HEK293 (cell line): ENCODE results near the gene CDKAL1.

Experiments used
- CTCF ChIP-seq: fragments of 450-650 bp; formaldehyde crosslinking; IDR thresholded peaks from 2 replicates; pipeline ENCODE4 v1.5.1; 2016; ENCODE audit warnings: missing biosample characterization, missing genetic modification characterization
- OSR2 ChIP-seq: fragments of 450-650 bp; formaldehyde crosslinking; IDR thresholded peaks from 2 replicates; pipeline ENCODE4 v1.5.1; 2016; ENCODE audit warnings: missing biosample characterization, missing genetic modification characterization
- PRDM1 ChIP-seq: fragments of 450-650 bp; formaldehyde crosslinking; IDR thresholded peaks from 2 replicates; pipeline ENCODE4; 2016; ENCODE audit warnings: missing biosample characterization, missing genetic modification characterization
- REST ChIP-seq: fragments of 450-650 bp; formaldehyde crosslinking; IDR thresholded peaks from 2 replicates; pipeline ENCODE4 v1.5.1; 2016; ENCODE audit warnings: missing biosample characterization, missing genetic modification characterization
- ZFP41 ChIP-seq: fragments of 450-650 bp; formaldehyde crosslinking; IDR thresholded peaks from 2 replicates; pipeline ENCODE4 v1.5.1; 2016; ENCODE audit warnings: missing biosample characterization, missing genetic modification characterization, borderline replicate concordance
- ZNF175 ChIP-seq: fragments of 450-650 bp; formaldehyde crosslinking; IDR thresholded peaks from 2 replicates; pipeline ENCODE4 v1.5.1; 2016; ENCODE audit warnings: missing biosample characterization, missing genetic modification characterization
- ZNF274 ChIP-seq, 2 experiments: fragments of 200-500 bp in 1 of 2; fragments of 450-650 bp in 1 of 2; sonication (Bioruptor generic) in 1 of 2; formaldehyde crosslinking in 1 of 2; IDR thresholded peaks; 2 replicates each; pipeline versions ENCODE4 v1.5.1 to v1.6.1; 2014 to 2016; ENCODE audit warnings: borderline replicate concordance in 1 of 2, inconsistent platforms in 1 of 2, low read length in 1 of 2, missing biosample characterization in 1 of 2, missing genetic modification characterization in 1 of 2
- ZNF350 ChIP-seq: fragments of 450-650 bp; formaldehyde crosslinking; IDR thresholded peaks from 2 replicates; pipeline ENCODE4 v1.5.0; 2017; ENCODE audit warnings: missing biosample characterization, mild to moderate bottlenecking, missing genetic modification characterization
- ZNF423 ChIP-seq: fragments of 450-650 bp; formaldehyde crosslinking; IDR thresholded peaks from 2 replicates; pipeline ENCODE4 v1.5.1; 2016; ENCODE audit warnings: missing biosample characterization, missing genetic modification characterization
- ZNF692 ChIP-seq: fragments of 450-650 bp; formaldehyde crosslinking; IDR thresholded peaks from 2 replicates; pipeline ENCODE4 v1.5.1; 2016; ENCODE audit warnings: missing biosample characterization, missing genetic modification characterization
- ZNF830 ChIP-seq: fragments of 450-650 bp; IDR thresholded peaks from 2 replicates; pipeline ENCODE4 v1.5.0; 2018; ENCODE audit warnings: missing biosample characterization, missing genetic modification characterization, low read depth, mild to moderate bottlenecking, moderate library complexity
- TF ChIP-seq, protein P1 (sequence below): sonication (generic); formaldehyde crosslinking; IDR thresholded peaks from 2 replicates; pipeline ENCODE4 v1.8.1; 2022; ENCODE audit warnings: mild to moderate bottlenecking, moderate library complexity, missing genetic modification reagents

GRCh38 chr6:21111093-21111725 is 577.0 kb downstream of the CDKAL1 start:
- TF ChIP-seq PRDM1 (tag by site-specific recombination) (no peak), CTCF (tag by site-specific recombination) (no peak), ZNF350 (tag by site-specific recombination) (no peak), REST (tag by site-specific recombination) (no peak), ZNF175 (no peak), ZNF830 (tag by site-specific recombination) (no peak), ZNF274 (IDR thresholded peaks at IDR 0.05; ENCODE audit: low read length) (no peak), ZNF274 (tag by site-specific recombination; IDR thresholded peaks at IDR 0.05; ENCODE audit: borderline replicate concordance) (no peak), ZNF423 (tag by site-specific recombination) (no peak), ZNF692 (tag by site-specific recombination) (no peak), OSR2 (tag by site-specific recombination) (no peak), ZFP41 (tag by site-specific recombination) (no peak)
- TF ChIP-seq, protein P1, sequence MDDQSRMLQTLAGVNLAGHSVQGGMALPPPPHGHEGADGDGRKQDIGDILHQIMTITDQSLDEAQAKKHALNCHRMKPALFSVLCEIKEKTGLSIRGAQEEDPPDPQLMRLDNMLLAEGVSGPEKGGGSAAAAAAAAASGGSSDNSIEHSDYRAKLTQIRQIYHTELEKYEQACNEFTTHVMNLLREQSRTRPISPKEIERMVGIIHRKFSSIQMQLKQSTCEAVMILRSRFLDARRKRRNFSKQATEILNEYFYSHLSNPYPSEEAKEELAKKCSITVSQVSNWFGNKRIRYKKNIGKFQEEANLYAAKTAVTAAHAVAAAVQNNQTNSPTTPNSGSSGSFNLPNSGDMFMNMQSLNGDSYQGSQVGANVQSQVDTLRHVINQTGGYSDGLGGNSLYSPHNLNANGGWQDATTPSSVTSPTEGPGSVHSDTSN (CRISPR knock-in tag): no peak
